Adrenal gland (tissue), 5 donors: ENCODE results near the gene SLC16A1.

Experiments
- POLR2A ChIP-seq, 2 donors: fragments of 450-650 bp; IDR thresholded peaks; one replicate each; pipeline ENCODE4 v1.6.1; 2017; ENCODE audit warnings: antibody characterized with exemption in 2 of 2, mild to moderate bottlenecking in 2 of 2, moderate library complexity in 1 of 2
- TF ChIP-seq, protein P1 (sequence below), 6 experiments: fragments of 450-650 bp in 4 of 6; fragments of 200-600 bp in 2 of 6; sonication (generic) in 1 of 6; IDR thresholded peaks; 1 replicate in 5 of 6; 2 replicates in 1 of 6; pipeline versions ENCODE4 v1.5.1 to v1.8.0; 2016 to 2021; ENCODE audit warnings: antibody characterized with exemption in 6 of 6, mild to moderate bottlenecking in 2 of 6, moderate library complexity in 1 of 6
- donor health status: DM: no; HTN: no; CAD: no.

DNA sequence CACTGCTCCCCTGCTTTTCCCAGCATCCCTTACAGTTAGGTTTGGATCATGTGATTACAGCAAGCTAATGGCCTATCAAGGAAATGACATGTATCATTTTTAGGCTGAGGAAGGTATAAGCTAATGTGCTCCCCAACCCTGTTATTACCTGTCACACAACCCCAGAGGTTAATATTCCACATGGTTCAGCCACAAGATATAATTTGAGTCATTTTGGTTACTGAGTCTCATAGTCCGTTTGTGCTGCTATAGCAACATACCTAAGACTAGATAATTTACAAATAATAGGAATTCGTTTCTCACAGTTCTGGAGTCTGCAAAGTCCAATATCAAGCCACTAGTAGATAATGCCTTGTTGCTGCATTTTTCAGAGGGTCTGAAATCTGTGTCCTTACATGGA is 29.1 kb upstream of the SLC16A1 start:
- TF ChIP-seq, protein P1, sequence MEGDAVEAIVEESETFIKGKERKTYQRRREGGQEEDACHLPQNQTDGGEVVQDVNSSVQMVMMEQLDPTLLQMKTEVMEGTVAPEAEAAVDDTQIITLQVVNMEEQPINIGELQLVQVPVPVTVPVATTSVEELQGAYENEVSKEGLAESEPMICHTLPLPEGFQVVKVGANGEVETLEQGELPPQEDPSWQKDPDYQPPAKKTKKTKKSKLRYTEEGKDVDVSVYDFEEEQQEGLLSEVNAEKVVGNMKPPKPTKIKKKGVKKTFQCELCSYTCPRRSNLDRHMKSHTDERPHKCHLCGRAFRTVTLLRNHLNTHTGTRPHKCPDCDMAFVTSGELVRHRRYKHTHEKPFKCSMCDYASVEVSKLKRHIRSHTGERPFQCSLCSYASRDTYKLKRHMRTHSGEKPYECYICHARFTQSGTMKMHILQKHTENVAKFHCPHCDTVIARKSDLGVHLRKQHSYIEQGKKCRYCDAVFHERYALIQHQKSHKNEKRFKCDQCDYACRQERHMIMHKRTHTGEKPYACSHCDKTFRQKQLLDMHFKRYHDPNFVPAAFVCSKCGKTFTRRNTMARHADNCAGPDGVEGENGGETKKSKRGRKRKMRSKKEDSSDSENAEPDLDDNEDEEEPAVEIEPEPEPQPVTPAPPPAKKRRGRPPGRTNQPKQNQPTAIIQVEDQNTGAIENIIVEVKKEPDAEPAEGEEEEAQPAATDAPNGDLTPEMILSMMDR (IDR thresholded peaks at IDR 0.05): no peak
- no peak for TF ChIP-seq POLR2A (IDR thresholded peaks at IDR 0.05)
